ENCODE measurements around the gene NSL1. TPM values are rescaled to one million over a fixed set of nuclear protein-coding genes. Genes with fewer than 3 reads are reported as not detected.

Gene NSL1
- total RNA-seq, 2 donors from 2014 or later: 27.8 to 33.8 TPM

DNA sequence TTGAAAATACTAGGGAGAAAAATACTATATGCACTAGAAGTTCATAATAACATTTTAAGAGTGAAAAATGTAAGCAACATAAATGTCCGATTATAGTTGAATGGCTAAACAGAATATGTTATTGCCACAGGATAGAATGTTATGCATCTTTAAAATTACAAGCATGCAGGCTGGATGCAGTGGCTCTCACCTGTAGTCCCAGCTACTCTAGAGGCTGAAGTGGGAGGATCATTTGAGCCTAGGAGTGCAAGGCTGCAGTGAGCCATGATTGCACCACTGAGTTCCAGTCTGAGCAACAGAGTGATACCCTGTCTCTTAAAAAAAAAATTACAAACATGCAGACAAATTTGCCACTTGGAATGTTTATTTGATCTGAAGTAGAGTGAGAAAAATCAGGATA, 88.9 kb downstream of the NSL1 start:
- no peak overlapping the region for H3K27ac Mint-ChIP-seq
- DNase-seq (ENCODE audit: low spot score in 2 of 2) (no peak), ATAC-seq (no peak)
- H3K36me3 Mint-ChIP-seq: no peaks in the 10 kb centered on the region
- no peaks in the 10 kb centered on the region for H3K9me3 Mint-ChIP-seq

DNA sequence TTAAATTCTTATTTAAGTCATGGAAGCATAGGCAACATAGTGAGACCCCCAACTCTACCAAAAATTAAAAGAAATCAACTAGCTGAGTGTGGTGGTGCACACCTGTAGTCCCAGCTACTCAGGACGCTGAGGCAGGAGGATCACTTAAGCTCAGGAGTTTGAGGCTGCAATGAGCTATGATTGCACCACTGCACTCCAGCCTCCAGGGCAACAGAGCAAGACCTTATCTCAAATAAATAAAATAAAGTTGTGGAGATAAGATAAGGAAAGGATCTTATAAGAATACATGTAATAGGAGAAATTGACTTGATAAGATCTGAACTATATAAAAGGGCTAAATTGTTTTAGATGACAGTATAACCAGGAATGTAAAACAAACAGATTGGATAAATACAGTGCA, 89.7 kb downstream of the NSL1 start:
- Mint-ChIP-seq H3K9me3 (no peaks in the 10 kb centered on the region), H3K36me3 (no peaks in the 10 kb centered on the region), H3K27ac (no peak overlapping the region)
- DNase-seq (ENCODE audit: low spot score in 2 of 2) (no peak), ATAC-seq (no peak)

DNA sequence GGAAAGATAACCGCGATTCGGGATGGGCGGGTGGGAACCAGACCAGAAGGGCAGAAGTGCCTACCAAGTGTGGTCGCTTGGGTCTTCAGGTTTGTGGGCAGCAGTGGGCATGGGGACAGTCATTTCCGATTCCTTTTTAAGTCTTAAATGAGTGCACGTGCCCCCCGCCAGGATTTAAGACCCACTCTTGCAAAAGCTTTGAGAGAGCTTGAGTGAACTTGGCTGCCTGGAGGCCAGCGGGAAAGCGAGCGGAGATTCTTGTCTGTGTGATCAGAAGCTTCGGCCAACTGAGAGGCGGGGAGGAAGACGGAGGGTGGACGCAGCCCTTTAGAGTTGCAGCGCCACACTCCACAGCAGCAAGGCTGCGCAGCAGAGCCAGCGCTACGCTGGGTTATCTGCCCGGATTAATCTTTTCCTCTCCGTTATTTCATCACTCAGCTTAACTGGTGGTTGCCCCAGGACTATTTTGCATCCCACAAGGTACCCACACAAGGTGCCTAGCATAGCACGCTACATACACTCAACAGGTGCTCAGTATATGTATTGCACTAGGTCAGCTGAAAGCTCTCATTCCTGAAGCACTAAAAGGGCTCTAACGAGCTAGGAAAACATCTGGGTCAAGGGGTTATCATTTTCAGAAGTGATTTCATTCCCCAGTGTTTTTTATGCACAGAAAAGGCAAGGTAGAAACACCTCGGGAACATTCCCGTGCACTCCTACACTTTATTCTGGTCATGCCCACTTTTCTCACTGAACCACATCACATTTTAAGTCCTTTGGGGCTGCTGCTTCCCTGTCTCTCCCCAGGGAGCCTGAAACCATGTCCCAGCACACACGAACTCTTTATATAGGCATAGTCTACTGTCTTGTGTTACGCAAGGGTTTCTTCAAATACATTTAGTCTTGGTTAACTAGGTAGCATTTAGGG, 90.4 kb downstream of the NSL1 start:
- peak; percentile 18 to 22 for ATAC-seq
- peaks cover 4% of the 10 kb centered on the region in 2 donors for H3K36me3 Mint-ChIP-seq
- DNase-seq (ENCODE audit: low spot score in 2 of 2): no peak
- H3K27ac Mint-ChIP-seq: peak overlapping the region in 1 of 2 donors; percentile 82
- H3K9me3 Mint-ChIP-seq: no peaks in the 10 kb centered on the region

DNA sequence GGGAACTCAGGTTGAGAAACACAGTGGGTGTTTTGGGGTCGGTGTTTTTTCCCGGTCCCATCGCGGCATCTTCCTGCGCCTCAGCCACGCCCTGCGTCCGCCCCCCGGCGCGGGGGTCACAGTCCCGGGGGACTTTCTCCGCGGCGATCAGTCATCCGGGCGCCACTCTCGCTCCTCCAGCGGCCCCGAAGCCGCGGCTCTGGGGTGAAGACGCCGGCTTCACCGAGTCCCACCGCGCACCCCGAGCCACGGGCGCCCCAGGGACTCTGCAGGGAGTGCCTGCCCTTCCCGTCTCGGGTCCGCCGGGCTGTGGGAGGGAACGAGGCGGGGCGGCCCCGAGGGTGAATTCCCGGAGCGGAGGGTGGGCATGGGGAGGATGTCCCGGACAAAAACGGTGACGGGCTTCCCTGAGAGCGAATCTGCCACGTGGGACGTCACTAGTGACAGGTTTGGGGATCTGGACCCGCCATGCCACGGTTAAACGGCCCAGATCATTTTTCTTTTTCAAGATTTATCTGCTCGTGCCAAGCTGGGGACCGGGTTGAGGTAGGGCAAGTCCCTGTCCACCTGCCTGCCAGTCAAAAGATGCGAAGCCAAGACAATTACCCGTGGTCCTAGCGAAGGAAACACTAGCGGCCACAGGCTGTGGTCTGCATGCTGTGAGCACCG, 91.2 kb downstream of the NSL1 start:
- ATAC-seq (peak; percentile 44 to 46), DNase-seq (ENCODE audit: low spot score in 2 of 2) (peak; percentile 57 to 71)
- H3K36me3 Mint-ChIP-seq: peaks cover 11 to 12% of the 10 kb centered on the region in 2 donors
- H3K27ac Mint-ChIP-seq: peak overlapping the region in 1 of 2 donors; percentile 82
- no peaks in the 10 kb centered on the region for H3K9me3 Mint-ChIP-seq

DNA sequence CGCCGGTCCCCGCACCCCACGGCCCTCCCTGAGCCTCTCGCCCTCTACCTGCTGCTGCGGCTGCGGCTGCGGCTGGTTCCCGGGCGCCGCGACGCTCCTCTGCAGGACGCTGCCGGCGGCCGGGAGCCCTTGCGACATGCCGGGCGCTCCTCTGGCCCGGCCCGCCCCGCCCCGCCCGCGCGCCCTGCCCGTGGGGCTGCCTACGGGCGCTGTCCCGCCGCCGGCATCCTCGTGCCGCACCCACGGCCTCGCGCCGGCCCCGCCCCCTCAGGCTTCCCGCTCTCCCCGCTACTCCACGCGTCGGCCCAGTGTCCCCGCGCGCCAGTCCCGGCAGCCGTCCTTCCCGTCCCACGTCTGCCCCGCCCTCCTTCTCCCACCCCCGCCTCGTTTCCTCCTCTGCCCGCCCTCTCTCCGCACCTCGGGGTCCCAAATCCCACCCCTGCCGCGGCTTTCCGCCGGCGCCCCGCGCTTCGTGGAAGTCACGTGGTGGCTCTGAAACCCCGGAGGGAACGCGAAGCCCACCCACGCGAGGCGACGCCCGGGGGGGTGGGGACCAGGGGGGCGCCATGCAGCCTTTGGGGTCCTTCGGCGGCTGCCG, 91.9 kb downstream of the NSL1 start, which contains the start of gene BATF3:
TSS of gene BATF3 (minus strand) at position 216 of the 598 bp plus-strand sequence. CDS start at position 138, 78 bp downstream.
- ATAC-seq: peak; percentile 35 to 45
- H3K27ac Mint-ChIP-seq: peak within 1 kb of the TSS; percentile 56 to 82
- no peak for DNase-seq (ENCODE audit: low spot score in 2 of 2)
- no peaks in the 10 kb centered on the region for H3K9me3 Mint-ChIP-seq
- H3K36me3 Mint-ChIP-seq: peaks cover 11 to 12% of the 10 kb centered on the region in 2 donors

DNA sequence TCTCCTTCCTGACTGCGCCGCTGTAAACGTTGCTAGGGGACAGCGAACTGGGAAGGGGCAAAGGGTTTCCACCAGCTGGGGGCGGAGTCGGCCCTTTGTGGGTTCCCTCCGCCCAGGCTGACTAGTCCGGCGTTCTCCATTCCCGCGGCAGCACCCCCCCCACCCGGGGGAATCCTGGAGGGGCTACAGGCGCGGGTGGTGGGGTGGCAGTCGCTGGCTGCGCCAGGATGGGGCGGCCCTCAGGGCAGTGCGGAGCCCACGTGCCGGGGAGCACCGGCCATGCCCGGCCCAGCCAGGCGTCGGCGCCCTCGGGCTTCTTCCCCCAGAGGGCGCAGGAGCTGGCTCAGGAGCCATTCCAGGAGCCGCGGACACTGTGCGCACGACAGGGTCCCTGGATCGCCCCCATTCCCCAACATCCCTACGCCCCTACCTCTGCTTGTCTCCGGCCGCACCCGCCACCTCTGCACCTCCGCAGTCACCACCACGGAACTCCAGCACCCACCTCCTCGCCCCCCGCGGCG, 92.4 kb downstream of the NSL1 start:
- peak; percentile 71 to 75 for DNase-seq (ENCODE audit: low spot score in 2 of 2)
- peaks cover 11 to 12% of the 10 kb centered on the region in 2 donors for H3K36me3 Mint-ChIP-seq
- H3K27ac Mint-ChIP-seq: peak overlapping the region; percentile 56 to 82
- peak; percentile 76 to 84 for ATAC-seq
- no peaks in the 10 kb centered on the region for H3K9me3 Mint-ChIP-seq

DNA sequence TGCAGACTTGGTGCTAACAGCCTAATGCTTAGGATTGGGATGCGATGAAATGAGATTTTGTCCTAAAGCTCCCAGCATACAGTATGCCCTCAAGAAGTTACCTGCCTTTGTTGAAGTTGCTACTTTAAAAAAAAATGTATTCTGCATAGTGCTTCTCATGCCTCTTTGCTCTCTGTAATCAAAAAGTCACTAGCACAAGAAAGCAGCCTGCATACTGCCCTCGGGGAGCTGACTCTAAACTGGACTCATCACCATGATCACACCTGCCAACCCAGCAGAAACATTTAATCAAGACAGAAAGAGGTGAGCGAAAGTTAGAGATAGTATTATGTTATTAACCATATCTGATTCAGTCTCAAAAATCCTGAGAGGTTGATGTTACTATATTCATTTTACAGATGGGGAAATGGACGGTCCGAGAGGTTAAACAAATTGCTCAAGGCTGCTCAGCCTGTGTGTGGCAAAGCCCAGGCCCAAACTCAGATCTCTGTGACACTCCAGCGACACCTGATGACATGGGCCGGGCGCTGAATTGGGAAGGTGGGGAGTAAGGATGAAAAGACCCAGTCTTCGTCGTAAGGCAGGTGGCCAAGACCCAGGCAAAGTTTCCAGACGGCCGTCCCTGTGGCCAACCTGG, 93.0 kb downstream of the NSL1 start:
- Mint-ChIP-seq H3K36me3 (peaks cover 11 to 12% of the 10 kb centered on the region in 2 donors), H3K9me3 (no peaks in the 10 kb centered on the region), H3K27ac (peak overlapping the region in 1 of 2 donors; percentile 82)
- ATAC-seq (no peak), DNase-seq (ENCODE audit: low spot score in 2 of 2) (no peak)

DNA sequence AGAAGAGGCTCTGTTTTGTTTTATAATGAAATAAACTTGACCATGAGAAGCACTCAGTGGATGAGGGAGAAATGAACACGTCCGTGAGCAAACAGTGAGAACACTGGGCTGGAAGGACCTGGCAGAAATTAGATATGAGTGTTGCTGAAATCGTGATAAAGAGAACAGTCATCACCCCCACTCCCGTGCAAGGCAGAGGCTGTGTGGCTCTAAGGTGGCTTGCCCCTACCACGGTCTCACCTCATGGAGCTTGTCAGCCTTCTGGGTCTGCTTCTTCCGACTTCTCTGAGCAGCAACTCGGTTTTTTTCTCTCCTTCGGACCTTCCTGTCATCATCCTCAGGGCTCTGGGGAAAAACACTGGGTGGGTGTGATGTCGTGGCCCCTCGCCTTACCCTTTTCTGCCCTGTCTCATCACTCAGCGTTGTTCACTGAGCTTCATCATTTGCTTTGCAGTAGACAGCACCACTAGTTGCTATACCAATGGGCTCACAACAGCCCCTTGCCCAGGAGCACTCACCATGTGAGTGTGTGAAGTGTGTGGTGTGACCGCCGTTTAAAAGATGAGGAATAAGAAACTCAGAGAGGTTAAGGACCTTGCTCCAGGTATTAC, 94.8 kb downstream of the NSL1 start:
- no peak overlapping the region for H3K27ac Mint-ChIP-seq

DNA sequence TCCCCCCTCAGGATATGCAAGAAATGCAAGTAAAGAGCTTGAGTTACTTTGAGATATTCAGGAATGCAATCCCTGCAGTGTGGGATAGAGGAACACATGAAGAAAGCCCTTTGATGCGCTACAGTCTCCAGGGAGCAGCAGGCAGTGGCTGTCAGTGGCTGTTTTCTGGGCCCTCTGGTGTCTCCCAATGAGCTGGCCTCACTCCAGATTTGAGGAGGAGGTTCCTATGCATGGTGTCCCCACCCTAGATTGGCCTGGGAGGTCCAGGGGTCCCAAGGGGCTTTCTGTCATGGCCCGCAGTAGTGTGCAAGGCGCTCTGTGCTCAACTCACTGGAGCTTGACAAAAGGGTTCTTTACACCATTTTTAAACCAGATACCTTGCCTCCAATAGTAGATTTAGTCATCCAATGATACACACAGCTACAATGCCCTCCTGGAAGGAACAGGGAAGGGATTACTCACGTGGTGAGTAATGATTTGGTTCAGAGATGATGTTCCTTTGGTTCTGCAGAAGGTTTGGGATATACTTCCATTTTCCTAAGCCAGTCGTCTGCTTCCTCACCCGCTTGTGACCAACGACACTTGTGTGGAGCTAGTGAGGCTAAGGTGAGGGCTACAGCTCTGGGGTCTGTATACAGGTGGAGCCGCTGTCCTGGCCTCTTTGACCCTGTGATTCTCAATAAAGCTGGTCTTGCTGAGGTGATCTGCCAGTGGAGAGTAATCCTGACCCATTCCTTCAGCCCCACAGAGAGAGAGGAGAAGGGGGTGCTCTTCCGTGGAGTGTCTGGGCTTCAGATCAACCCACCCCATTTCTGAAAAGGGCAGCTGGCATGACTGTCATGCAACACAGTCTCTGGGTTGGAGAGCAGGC, 98.6 kb downstream of the NSL1 start:
- no peaks in the 10 kb centered on the region for H3K9me3 Mint-ChIP-seq
- ATAC-seq (peak in 1 of 2 donors; percentile 5), DNase-seq (ENCODE audit: low spot score in 2 of 2) (no peak)
- peaks cover 12 to 15% of the 10 kb centered on the region in 2 donors for H3K36me3 Mint-ChIP-seq
- no peak overlapping the region for H3K27ac Mint-ChIP-seq

More for the DNA sequence above, 94.8 kb downstream of the NSL1 start:
- Mint-ChIP-seq H3K36me3 (peaks cover 12 to 15% of the 10 kb centered on the region in 2 donors), H3K9me3 (no peaks in the 10 kb centered on the region)
- DNase-seq (ENCODE audit: low spot score in 2 of 2) (no peak), ATAC-seq (no peak)

DNA sequence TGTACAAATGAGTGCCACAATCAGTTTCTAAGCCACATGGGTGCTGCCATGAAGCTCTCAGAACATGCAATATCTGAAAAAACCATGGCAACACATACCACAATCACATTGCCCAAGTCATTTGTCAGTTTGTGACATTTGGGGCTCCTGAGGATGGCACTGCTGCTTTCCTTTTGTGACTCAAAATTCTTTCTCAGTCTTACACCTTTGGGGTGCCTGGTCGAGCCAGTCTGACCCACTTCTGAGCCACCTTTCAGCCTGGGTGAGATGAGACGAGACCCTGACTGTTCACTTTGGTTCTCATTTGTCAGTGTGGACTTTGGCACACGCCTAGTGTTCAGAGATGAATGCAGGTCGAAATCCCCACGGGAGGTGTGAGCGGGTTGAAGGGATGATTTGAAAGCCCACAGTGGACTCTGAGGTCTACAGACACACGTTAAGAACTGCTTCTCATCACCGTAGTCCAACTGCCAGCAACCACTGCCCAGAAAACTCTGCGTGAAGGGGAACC, 100.0 kb downstream of the NSL1 start:
- H3K9me3 Mint-ChIP-seq: no peaks in the 10 kb centered on the region
- ATAC-seq: peak; percentile 88 to 94
- H3K36me3 Mint-ChIP-seq: peaks cover 12 to 24% of the 10 kb centered on the region in 2 donors
- DNase-seq (ENCODE audit: low spot score in 2 of 2): peak; percentile 46 to 62
- peak overlapping the region; percentile 12 to 65 for H3K27ac Mint-ChIP-seq

DNA sequence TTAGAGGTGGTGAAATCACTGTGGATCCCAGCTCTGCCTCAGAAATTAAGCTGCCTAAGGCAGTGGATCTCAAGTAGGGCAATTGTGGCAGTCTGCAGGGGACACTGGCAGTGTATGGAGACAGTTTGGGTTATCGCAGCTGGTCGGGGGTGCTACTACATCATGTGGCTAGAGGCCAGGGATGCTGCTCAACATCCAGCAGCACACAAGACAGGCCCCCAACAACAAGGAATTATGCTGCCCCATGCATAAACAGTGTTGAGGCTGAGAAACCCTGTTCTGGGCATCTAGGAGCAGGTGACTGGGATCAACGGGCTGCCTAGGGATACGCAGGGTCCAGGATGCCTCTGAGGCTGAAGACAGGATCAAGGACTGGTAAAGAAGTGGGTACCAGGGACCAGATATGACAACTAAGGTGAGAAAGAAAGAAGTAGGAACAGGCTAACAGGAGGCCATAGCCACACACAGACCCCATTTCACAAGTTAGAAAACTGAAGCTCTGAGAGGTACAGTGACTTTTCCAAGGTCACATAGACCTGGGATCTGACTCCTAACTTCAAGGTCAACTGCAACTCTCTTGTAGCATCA, 100.7 kb downstream of the NSL1 start:
- peak overlapping the region in 1 of 2 donors; percentile 65 for H3K27ac Mint-ChIP-seq
- DNase-seq (ENCODE audit: low spot score in 2 of 2): no peak
- ATAC-seq: no peak
- no peaks in the 10 kb centered on the region for H3K9me3 Mint-ChIP-seq
- H3K36me3 Mint-ChIP-seq: peaks cover 9 to 21% of the 10 kb centered on the region in 2 donors

DNA sequence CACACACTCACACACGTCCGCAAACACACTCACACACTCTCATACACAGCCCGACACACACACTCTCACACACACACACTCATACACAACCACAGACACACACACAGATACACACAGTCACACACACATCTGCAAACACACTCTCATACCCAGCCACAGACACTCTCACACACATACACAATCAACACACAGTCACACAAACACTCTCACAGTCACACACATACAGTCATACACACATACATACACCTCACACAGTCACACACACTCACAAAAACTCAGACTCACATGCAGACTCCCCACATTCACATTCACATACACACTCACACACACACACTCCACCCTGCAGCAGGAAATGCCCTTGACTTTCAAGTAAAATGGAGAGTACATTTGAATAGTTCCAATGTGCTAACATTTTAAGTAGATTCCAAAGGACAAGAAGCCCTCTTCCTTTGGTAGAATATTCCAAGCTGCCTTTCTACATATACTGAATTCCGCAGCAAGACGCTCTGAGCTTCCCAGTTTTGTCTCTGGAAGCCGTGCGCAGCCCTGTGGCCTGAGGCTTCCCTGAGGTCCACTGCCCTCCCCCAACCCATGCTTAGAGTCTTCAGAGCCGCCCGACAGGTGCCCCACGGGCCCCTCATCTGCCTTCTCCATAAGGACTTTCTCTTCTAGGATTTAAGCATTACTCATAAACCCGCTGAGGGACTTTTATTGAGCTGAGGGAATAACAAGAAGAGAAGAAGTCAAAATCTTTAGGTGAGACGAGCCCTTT, 101.6 kb downstream of the NSL1 start:
- ATAC-seq (no peak), DNase-seq (ENCODE audit: low spot score in 2 of 2) (no peak)
- Mint-ChIP-seq H3K27ac (no peak overlapping the region), H3K36me3 (peaks cover 6 to 20% of the 10 kb centered on the region in 2 donors), H3K9me3 (no peaks in the 10 kb centered on the region)

DNA sequence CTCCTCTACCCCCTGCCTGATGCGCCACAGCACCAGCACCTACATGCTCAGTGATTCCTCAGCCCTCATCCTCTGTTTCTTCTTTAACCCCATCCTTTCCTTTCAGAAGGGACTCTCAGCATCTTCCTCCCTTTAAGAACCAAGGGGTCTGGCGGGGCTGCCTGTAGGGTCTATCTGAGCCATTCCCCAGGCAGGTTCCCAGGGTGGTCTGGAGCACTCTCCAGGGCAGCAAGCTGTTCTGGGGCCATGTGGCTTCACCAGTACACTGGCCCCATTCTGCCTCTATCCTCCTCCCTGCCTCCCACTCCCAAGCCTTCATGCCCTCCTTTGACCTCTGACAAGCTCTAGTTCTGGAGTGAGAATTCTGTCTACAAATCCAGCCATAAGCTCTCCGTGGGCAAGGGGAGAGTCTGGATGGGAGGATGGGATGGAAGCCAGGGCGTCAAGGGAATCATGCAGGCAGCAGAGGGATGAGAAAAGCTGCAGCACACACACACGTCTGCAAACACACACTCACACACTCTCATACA, 102.3 kb downstream of the NSL1 start:
- H3K36me3 Mint-ChIP-seq: peaks cover 6 to 20% of the 10 kb centered on the region in 2 donors
- no peaks in the 10 kb centered on the region for H3K9me3 Mint-ChIP-seq
- ATAC-seq: no peak
- no peak for DNase-seq (ENCODE audit: low spot score in 2 of 2)
- H3K27ac Mint-ChIP-seq: no peak overlapping the region
